Epithelial cell of alveolus of lung (primary cell): ENCODE measurements around the gene GPR171. TPM values are rescaled to one million over a fixed set of nuclear protein-coding genes. Genes with fewer than 3 reads are reported as not detected.

ENCODE experiments used
- total RNA-seq: library from RNA; depleted of rRNA; stranded (reverse); fragments of >200 nt; gene quantifications from 2 replicates; pipeline ENCODE4 v1.2.1, GENCODE V29; 2015

GPR171 gene, protein sequence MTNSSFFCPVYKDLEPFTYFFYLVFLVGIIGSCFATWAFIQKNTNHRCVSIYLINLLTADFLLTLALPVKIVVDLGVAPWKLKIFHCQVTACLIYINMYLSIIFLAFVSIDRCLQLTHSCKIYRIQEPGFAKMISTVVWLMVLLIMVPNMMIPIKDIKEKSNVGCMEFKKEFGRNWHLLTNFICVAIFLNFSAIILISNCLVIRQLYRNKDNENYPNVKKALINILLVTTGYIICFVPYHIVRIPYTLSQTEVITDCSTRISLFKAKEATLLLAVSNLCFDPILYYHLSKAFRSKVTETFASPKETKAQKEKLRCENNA
- total RNA-seq, result not detected in 2 replicates

DNA sequence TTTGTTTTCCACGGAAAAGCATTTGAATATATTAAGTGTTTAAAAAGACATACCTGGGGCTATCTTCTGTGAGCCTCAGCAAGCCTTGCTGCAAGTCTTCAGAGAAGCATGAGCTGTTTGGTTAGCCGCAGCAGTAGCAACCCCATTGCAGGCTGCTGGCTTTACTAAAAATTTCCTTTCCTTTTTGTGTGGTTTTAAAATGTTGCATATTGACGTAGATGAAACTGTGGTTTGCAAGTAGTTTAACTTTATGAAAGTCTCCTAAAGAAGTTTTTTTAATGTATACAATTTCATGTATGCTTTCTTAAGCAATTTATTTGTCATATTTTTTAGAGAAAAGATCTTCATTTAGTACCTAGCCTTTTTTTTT, at the start of gene GPR171:
TSS of gene GPR171 (minus strand) at position 166 of the 370 bp plus-strand sequence. CDS start 3,830 bp downstream, outside the sequence.

Other genes with a start within 250 kb of the GPR171 start
- gene CLRN1, start 230.5 kb downstream of the GPR171 start, total RNA-seq, result not detected in 2 replicates
- 0.80 and 3.2 TPM in 2 replicates for gene MED12L, start 117.6 kb downstream of the GPR171 start, total RNA-seq
- not detected in 2 replicates for gene P2RY14, start 75.3 kb upstream of the GPR171 start, total RNA-seq
- 2.8 TPM in 1 of 2 replicates, not detected in the other for gene GPR87, start 113.6 kb upstream of the GPR171 start, total RNA-seq
- not detected in 2 replicates for gene P2RY13, start 126.3 kb upstream of the GPR171 start, total RNA-seq
- gene P2RY12, start 181.5 kb upstream of the GPR171 start, total RNA-seq, result not detected in 2 replicates